Thoracic aorta (tissue), 2 donors: ENCODE data around the gene FAM13A. TPM values are rescaled to one million over a fixed set of nuclear protein-coding genes. Genes with fewer than 3 reads are reported as not detected.
"Not testable (repeated sequence)": the region's sequence is repeated elsewhere in the genome, so short reads cannot be mapped to it uniquely, and the experiment has no call there.

ENCODE experiments used
- ATAC-seq: fragments of 150-250 bp; one replicate; pipeline ENCODE4 v1.8.0; 2017; ENCODE audit warnings: low read depth; ENCODE audit not compliant: insufficient number of reproducible peaks, low FRiP score
- DNase-seq: peaks from one replicate; pipeline ENCODE4 v3.0.0-alpha.2; 2020; ENCODE audit warnings: low spot score
- H3K27ac ChIP-seq, 2 donors: fragments of 200-600 bp; sonication (generic); 1 replicate in 1 of 2; 2 replicates in 1 of 2; pipeline ENCODE4 v1.5.1; 2016; ENCODE audit warnings: mild to moderate bottlenecking in 2 of 2, moderate library complexity in 2 of 2
- H3K27me3 ChIP-seq: fragments of 200-600 bp; sonication (generic); replicated peaks from 2 replicates; pipeline ENCODE4 v1.6.0; 2016; ENCODE audit warnings: mild to moderate bottlenecking; ENCODE audit not compliant: insufficient read depth
- H3K36me3 ChIP-seq: fragments of 200-600 bp; sonication (generic); one replicate; pipeline ENCODE4 v1.5.1; 2016
- H3K4me1 ChIP-seq, 2 donors: fragments of 200-600 bp; sonication (generic); 1 replicate in 1 of 2; 2 replicates in 1 of 2; pipeline versions ENCODE4 v1.5.1 to v1.6.0; 2016; ENCODE audit warnings: low read depth in 2 of 2, mild to moderate bottlenecking in 1 of 2; ENCODE audit not compliant: control insufficient read depth in 1 of 2
- H3K4me3 ChIP-seq: fragments of 200-600 bp; sonication (generic); 2 replicates; pipeline ENCODE4 v1.5.1; 2016; ENCODE audit warnings: mild to moderate bottlenecking
- H3K9me3 ChIP-seq: fragments of 200-600 bp; sonication (generic); 2 replicates; pipeline ENCODE4 v1.5.1; 2016
- CTCF ChIP-seq: fragments of 200-600 bp; sonication (generic); IDR thresholded peaks from one replicate; pipeline ENCODE4 v1.5.1; 2019; ENCODE audit warnings: antibody characterized with exemption
- total RNA-seq, 2 donors: library from RNA; depleted of rRNA; stranded (reverse); fragments of >200 nt; gene quantifications; one replicate each; pipeline versions ENCODE4 v1.1.0 to v1.2.3, GENCODE V29; 2016

The FAM13A gene
- total RNA-seq, 2 donors from 2014 or later = 27.3 to 32.5 TPM

- Histone ChIP-seq H3K4me1 (peaks cover 9 to 18% of the 10 kb centered on the region in 2 donors), H3K27me3 (no peaks in the 10 kb centered on the region), H3K27ac (no peak overlapping the region), H3K9me3 (no peaks in the 10 kb centered on the region), H3K4me3 (no peak overlapping the region), H3K36me3 (peaks cover 7% of the 10 kb centered on the region)
- ATAC-seq (no peak), DNase-seq (no peak)
- no peak for TF ChIP-seq CTCF
Measured at GRCh38 chr4:89021684-89022083, 35.3 kb downstream of the FAM13A start.

DNA sequence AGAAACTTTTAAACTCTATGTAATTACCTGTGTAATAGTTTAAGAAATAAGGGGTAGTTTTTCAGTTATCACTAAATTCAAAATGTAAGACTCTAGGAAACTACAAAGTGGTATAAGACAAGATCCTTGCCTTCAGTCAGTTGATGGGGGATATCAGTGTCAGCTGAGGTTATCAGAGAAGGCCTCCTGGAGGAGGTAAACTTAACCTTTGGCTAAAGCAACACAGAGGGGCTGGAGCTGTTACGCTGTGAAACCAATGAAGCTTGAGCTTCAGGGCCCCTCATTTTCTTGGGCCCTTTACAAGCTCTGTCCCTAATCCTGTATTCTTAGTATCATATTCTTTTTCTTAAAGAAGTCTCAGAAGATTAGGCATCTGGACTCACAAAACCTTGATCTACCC, 35.9 kb downstream of the FAM13A start:
- H3K4me1 ChIP-seq = peaks cover 9 to 18% of the 10 kb centered on the region in 2 donors
- no peak overlapping the region for H3K27ac ChIP-seq
- H3K9me3 ChIP-seq = no peaks in the 10 kb centered on the region
- no peak for DNase-seq
- no peaks in the 10 kb centered on the region for H3K27me3 ChIP-seq
- TF ChIP-seq CTCF = no peak
- H3K36me3 ChIP-seq = peaks cover 7% of the 10 kb centered on the region
- ATAC-seq = no peak
- H3K4me3 ChIP-seq = no peak overlapping the region

GRCh38 chr4:89014897-89015296, 42.1 kb downstream of the FAM13A start:
- H3K27me3 ChIP-seq, H3K36me3 ChIP-seq, H3K9me3 ChIP-seq, ATAC-seq, H3K27ac ChIP-seq, DNase-seq, H3K4me3 ChIP-seq, H3K4me1 ChIP-seq: not testable (repeated sequence)

DNA sequence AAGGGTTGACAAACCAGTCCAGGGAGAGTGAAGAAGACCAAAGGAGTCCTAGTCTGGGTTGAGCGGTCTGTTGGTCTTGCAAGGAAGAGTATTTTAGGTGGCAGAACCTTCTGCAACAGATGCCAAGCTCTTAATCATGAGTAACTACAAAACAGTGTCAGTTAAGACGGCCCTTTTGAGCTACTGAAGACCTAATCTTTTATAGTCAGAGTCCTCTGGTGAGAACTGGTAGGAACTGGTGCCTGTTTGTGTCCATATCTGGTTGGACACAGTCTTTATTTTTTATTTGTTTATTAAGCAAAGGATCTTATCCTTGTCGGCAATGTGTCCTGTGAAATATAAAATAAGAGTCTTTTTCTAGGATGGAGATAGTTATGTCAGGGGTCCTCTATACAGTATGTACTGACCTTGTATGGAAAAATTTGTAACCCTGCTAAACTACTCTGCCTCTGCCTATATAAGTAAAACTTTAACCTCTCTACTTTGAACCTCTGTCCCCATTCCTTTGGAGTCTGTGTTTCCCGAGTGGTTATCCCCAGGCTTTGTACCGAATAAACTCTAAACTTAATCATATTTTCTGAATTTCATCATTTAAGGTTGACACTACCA, 47.1 kb downstream of the FAM13A start:
- Histone ChIP-seq H3K9me3 (peaks cover 3% of the 10 kb centered on the region), H3K27ac (no peak overlapping the region), H3K27me3 (no peaks in the 10 kb centered on the region), H3K4me1 (no peaks in the 10 kb centered on the region), H3K36me3 (no peaks in the 10 kb centered on the region), H3K4me3 (no peak overlapping the region)
- ATAC-seq = no peak
- DNase-seq = no peak
- TF ChIP-seq CTCF = no peak

GRCh38 chr4:89009115-89009514, 47.9 kb downstream of the FAM13A start:
- no peaks in the 10 kb centered on the region for H3K36me3 ChIP-seq
- TF ChIP-seq CTCF = no peak
- H3K27ac ChIP-seq = no peak overlapping the region
- H3K27me3 ChIP-seq = no peaks in the 10 kb centered on the region
- DNase-seq (no peak), ATAC-seq (no peak)
- no peak overlapping the region for H3K4me3 ChIP-seq
- H3K4me1 ChIP-seq = no peaks in the 10 kb centered on the region
- no peaks in the 10 kb centered on the region for H3K9me3 ChIP-seq

DNA sequence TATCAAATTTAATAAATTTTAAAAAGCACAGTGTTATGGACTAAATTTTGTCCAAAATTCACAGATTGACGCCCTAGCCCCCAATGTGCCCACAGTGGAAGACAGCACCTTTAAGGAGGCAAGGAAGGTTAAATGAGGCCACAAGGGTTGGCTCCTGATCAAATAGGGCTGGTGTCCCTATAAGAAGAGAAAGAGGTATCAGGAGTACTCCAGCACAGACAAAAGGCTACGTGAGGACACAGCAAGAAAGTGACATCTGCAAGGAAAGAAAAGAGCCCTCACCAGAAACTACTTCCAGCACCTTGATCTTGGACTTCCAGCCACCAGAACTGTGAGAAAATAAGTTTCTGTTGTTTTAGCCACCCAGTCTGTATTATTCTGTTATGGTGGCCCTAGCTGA, 48.8 kb downstream of the FAM13A start:
- TF ChIP-seq CTCF = no peak
- ATAC-seq (no peak), DNase-seq (no peak)
- no peaks in the 10 kb centered on the region for H3K27me3 ChIP-seq
- H3K9me3 ChIP-seq = no peaks in the 10 kb centered on the region
- no peaks in the 10 kb centered on the region for H3K36me3 ChIP-seq
- no peak overlapping the region for H3K4me3 ChIP-seq
- no peak overlapping the region for H3K27ac ChIP-seq
- no peaks in the 10 kb centered on the region for H3K4me1 ChIP-seq
